NCI-H2196 treated with DMSO at 0.1 percent for 48 hours (cell line): Measurements from ENCODE around the gene CPA4.
"Not testable (repeated sequence)": the region's sequence is repeated elsewhere in the genome, so short reads cannot be mapped to it uniquely, and the experiment has no call there.

Experiments used
- DNase-seq: peaks from one replicate; lab custom pipeline; 2025; ENCODE audit not compliant: unreplicated experiment; lab: John Stamatoyannopoulos, UW

The CPA4 gene, protein sequence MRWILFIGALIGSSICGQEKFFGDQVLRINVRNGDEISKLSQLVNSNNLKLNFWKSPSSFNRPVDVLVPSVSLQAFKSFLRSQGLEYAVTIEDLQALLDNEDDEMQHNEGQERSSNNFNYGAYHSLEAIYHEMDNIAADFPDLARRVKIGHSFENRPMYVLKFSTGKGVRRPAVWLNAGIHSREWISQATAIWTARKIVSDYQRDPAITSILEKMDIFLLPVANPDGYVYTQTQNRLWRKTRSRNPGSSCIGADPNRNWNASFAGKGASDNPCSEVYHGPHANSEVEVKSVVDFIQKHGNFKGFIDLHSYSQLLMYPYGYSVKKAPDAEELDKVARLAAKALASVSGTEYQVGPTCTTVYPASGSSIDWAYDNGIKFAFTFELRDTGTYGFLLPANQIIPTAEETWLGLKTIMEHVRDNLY

GRCh38 chr7:130292682-130293257, at the start of gene CPA4:
TSS of gene CPA4 (plus strand) at chr7:130293161. CDS start at chr7:130293181, 20 bp downstream.
- DNase-seq: no peak

DNA sequence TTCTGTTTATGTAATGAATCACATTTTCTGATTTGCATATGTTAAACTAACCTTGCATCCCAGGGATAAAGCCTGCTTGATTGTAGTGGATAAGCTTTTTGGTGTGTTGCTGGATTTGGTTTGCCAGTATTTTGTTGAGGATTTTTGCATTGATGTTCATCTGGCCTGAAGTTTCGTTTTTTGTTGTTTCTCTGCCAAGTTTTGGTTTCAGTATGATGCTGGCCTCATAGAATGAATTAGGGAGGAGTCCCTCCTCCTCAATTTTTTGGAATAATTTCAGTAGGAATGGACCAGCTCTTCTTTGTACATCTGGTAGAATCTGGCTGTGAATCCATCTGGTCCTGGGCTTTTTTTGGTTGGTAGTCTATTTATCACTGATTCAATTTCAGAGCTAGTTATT, 49.5 kb upstream of the CPA4 start:
- DNase-seq: not testable (repeated sequence)

DNA sequence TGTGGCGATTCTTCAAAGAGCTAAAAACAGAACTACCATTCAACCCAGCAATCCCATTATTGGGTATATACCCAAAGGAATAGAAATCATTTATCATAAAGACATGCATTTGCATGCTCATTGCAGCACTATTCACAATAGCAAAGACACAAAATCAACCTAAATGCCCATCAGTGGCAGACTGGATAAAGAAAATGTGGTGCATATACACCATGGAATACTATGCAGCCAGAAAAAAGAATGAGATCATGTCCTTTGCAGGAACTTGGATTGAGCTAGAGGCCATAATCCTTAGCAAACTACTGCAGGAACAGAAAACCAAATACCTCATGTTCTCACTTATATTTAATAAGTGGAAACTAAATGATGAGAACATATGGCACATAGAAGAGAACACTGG, 46.5 kb upstream of the CPA4 start:
- DNase-seq: not testable (repeated sequence)

DNA sequence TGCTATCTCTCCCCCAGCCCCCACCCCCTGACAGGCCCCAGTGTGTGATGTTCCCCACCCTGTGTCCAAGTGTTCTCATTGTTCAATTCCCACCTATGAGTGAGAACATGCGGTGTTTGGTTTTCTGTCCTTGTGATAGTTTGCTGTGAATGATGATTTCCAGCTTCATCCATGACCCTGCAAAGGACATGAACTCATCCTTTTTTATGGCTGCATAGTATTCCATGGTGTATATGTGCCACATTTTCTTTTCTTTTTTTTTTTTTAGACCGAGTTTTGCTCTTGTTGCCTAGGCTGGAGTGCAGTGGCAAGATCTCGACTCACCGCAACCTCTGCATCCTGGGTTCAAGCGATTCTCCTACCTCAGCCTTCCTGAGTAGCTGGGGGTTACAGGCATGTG, 44.1 kb upstream of the CPA4 start:
- DNase-seq: not testable (repeated sequence)

- DNase-seq: not testable (repeated sequence)
Observed at GRCh38 chr7:130249626-130250025, 43.3 kb upstream of the CPA4 start.

DNA sequence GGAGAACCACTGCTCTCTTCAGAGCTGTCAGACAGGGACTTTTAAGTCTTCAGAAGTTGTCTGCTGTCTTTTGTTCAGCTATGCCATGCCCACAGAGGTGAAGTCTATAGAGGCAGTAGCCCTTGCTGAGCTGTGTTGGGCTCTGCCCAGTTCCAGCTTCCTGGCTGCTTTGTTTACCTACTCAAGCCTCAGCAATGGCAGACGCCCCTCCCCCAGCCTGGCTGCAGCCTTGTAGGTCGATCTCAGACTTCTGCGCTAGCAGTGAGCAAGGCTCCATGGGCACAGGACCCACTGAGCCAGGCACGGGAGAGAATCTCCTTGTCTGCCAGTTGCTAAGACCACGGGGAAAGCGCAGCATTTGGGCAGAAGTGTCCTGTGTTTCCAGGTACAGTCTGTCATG, 38.4 kb upstream of the CPA4 start:
- DNase-seq: no peak

DNA sequence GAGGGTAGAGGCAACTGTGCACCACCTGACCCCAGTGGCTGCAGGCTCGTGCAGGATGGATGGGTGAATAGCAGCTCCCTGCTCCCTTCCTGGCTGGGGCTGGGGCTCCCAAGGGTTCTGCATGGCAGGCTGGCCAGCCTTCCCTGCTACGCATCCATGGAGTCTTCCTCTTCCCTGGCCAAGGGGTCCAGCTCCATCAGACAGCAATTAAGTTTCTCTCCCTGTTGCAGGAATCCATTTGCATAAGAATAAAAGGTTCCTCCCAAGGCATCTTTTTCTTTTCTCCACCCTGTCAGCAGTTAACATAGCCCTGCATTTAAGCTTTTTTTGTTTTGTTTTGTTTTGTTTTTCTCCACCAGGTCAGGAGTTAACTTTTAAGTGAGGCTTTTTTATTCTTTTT, 36.3 kb upstream of the CPA4 start:
- no peak for DNase-seq

DNA sequence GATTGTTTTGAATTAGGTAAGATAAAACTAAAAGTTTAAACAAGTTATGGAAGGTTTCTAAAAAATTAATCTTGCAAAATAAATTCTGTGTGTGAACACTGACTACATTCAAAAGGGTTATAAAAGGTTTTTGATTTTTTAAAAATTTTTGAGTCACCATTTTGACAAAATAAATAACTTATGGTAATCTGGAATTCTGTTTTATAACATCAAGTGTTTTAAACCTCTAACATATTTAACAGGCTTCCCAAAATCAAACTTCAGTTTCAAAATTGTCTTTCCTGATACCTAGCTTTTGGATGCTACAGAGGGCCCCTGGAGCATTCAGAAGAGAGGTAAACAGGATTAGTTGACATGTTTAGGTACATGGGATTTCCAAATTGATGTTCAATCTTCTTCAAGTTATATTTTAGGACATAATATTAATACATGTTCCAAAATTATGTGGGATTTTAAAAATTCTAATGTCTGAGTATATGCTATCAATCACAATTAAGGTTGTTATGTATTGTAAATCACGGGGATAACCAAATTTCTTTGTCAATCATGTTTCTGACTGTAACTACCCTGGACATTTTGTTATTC, 34.4 kb upstream of the CPA4 start:
- DNase-seq: no peak

DNA sequence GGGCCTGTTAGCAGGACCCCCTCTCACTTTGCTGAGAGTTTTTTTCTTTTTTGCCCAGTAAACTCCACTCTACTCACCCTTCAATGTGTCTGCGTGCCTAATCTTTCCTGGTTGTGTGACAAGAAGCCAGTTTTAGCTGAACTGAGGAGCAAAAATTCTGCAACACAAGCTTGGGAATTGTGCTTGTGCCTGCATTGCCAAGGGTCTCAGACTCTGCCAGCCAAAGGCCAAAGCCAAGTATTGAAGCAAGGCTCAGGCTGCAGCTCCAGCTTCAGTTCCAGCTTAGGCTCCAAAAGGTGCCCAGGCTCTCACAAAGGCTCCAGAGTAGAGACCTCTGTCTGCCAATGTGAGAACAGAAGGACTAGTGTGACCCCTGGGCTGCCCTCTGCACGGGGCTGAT, 30.5 kb upstream of the CPA4 start:
- DNase-seq: no peak

DNA sequence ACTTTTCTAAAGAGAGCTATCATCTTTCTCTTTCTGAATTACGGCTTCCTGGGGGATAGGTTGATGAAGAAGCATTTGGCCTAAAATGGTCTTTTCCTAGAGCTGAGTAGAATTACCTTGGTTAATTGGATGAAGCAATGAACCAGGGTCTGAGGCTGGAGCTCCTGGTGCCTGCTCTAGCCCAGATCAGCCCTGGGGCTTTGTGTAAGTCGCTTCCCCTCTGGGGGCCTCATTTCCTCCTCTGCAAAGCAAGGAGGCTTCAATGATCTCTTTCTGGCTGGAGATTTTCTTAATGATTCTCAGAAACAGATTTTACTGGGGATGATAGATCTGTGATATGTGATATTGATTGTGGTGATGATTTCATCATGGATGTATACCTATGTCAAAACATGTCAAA, 29.8 kb upstream of the CPA4 start:
- DNase-seq: no peak

GRCh38 chr7:130266258-130266960, 26.6 kb upstream of the CPA4 start, which contains the start of gene CPA2:
TSS of gene CPA2 (plus strand) at chr7:130266863. CDS start at chr7:130266882, 19 bp downstream.
- DNase-seq: no peak

DNA sequence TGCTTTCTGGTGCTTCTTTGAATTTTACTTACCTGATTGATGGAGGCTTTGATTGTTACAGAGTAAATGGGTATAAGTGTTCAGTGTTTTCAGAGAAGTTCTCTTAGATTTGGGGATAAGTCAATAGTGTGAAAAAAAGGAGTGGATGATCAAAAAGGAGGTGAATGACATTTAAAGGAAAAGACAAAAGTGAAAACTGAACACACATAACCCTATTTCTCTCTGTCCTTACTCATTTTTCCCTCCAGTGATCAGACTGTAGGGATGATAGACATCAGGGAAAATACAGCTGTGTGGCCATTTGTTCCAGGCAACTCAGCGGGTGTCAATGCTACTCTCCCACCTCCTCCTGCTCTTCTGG, 26.0 kb upstream of the CPA4 start:
- DNase-seq: no peak

DNA sequence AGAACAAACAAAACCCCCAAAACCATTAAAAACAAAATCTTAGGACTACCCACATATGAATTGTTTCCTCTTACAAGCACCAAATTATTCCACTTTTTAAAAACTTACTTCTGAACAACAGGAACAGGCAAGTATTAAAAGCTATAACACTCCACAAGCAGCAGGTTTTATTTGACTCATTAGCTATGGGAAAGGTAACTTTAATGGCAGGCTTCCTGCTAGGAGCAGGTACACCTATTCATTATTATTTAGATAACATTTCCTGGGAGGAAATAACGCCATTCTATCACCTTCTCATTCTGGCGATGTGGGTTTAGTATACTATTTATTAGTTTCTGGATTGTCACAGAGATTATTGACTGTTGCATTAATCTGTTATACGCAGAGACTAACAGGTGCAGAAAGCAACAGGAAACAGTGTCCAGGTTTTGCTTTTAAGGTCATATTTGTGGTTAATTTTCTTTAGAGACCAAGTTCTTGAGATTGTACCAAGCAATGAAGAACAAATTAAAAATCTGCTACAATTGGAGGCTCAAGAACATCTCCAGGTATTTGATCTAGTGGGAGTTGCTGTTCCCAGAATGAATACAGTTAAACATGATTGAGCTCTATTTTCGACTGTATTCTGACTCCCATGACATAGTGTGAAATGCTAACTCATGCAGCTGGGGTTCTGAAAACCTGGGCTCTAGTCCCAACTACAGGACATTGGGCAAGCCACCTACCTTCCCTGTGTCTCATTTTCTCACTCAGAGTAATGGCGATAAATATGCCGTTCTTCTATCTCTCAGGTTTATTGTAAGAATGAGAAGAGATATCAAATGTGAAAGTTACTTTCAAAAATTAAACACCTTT, 24.3 kb upstream of the CPA4 start:
- no peak for DNase-seq

- no peak for DNase-seq
Observed at GRCh38 chr7:130269318-130269694, 23.7 kb upstream of the CPA4 start.

DNA sequence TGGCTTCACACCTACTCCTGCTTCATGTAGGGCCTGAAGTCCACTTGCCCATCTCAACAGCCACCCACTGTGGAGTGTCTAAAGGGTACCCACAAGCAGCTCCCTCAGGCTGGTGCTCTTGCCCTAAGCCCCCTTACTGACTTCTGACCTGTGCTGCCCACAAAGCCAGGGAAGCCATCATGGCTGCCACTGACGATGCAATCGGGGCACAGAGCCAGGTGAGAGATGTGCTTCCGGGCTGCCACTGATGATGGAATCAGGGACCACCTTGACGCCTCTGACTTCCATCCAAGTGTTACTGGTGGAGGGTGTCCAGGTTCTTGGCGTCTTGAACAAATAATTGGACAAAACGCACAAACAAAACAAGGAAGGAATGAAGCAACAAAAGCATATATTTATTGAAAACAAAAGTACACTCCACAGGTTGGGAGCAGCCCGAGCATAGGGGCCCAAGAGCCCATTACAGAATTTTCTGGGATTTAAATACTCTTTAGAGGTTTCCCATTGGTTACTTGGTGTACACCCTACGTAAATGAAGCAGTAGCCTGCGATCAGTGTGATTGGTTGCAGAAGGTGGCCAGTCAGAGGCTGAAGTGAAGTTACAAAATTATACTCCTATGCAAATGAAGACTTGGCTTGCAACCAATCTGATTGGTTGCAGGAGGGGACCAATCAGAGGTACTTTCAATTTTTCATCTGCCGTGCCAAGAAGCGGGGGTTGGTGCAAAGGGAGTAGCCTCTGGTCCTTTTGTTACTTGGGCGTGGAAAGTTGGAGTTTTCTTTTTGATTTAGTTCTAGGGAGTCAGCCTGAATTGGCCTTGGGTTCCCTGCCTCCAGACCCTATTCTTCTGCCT, 21.8 kb upstream of the CPA4 start:
- DNase-seq: no peak

DNA sequence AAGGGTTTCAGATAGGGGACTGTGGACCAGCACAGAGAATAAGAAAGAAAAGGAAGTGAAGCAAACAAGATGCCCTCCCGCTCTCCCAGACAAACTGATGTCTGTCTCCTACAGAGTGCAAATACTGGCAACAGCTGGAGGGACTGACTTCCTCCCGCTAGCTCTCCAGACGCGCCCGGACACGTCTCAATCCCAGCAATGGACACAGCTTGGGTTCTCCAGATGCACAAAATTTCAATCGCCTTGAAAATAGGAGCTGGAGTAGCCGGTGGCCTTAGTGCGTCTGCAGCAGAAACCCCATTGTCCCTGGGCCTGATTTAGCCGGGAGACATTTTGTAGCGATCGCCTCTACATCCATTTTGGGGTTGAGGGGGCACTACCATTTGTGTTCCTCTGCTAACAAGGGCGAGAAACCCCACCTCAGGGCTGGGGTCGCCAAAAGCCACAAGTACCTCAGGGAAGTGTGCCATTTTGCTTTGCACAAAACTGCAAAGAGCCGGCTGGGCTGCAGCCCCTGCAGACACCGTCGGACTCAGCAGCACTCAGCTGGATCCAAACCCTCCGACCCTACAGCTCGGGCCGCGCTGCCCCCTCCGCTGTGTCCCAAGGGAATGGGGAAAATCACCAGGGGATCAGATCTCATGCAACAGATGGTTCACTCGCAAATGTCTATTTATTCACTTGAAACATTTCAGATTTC, 20.4 kb upstream of the CPA4 start:
- no peak for DNase-seq

GRCh38 chr7:130273081-130273932, 19.7 kb upstream of the CPA4 start:
- no peak for DNase-seq

DNA sequence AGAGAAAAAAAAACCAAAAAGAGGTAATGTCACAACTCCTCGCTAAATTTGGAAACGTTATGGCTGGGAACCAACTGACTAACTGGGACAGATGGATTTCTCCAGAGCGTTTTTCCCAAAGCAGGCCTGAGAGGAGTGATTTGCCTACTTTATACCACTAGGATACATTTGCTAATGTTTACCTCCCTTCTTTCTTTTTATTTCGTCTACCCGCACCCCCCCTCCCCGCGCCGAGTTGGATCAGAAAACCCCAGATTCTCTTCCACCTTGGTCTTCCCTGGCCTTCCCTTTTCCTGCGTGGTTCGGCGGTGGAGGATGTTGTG, 19.1 kb upstream of the CPA4 start:
- no peak for DNase-seq

- no peak for DNase-seq
Observed at GRCh38 chr7:130274296-130274695, 18.7 kb upstream of the CPA4 start.
